GM12878 (cell line): ENCODE results near the gene NOSTRIN.

Source experiments
- BCL11A ChIP-seq: IDR thresholded peaks from 2 replicates; pipeline ENCODE4 v1.6.1; 2011; ENCODE audit warnings: low read depth, low read length
- CBFB ChIP-seq: IDR thresholded peaks from 2 replicates; pipeline ENCODE4 v1.6.1; 2016; ENCODE audit warnings: antibody characterized with exemption, low read depth
- CTCF ChIP-seq, 3 experiments: IDR thresholded peaks in 2 of 3; conservative IDR thresholded peaks in 1 of 3; 2 replicates each; pipeline ENCODE4 v1.5.1; 2011; ENCODE audit warnings: low read depth in 3 of 3, low read length in 3 of 3, mild to moderate bottlenecking in 3 of 3, control low read depth in 2 of 3, moderate library complexity in 2 of 3, inconsistent platforms in 1 of 3, mixed read lengths in 1 of 3; ENCODE audit not compliant: control insufficient read depth in 2 of 3, insufficient read depth in 1 of 3; ENCODE audit errors: extremely low read depth in 1 of 3
- ETV6 ChIP-seq, 2 experiments: fragments of 450-650 bp in 1 of 2; IDR thresholded peaks in 1 of 2; conservative IDR thresholded peaks in 1 of 2; 2 replicates each; pipeline ENCODE4 v1.6.1; 2014; ENCODE audit warnings: antibody characterized with exemption in 1 of 2, borderline replicate concordance in 1 of 2, low read depth in 1 of 2, mild to moderate bottlenecking in 1 of 2, moderate library complexity in 1 of 2
- EZH2 ChIP-seq: IDR thresholded peaks from 2 replicates; pipeline ENCODE4 v1.6.1; 2012; ENCODE audit warnings: low read depth, mild to moderate bottlenecking, control low read depth, inconsistent platforms, low read length, borderline replicate concordance; ENCODE audit not compliant: control insufficient read depth
- JUNB ChIP-seq: IDR thresholded peaks from 2 replicates; pipeline ENCODE4 v1.6.1; 2016; ENCODE audit warnings: antibody characterized with exemption, mild to moderate bottlenecking
- NFYB ChIP-seq: IDR thresholded peaks from 2 replicates; pipeline ENCODE4 v1.6.1; 2011; ENCODE audit warnings: low read depth, mild to moderate bottlenecking, low read length, improper control_type of control experiment, moderate library complexity; ENCODE audit not compliant: insufficient read depth
- POLR2A ChIP-seq: IDR thresholded peaks from 2 replicates; pipeline ENCODE4 v1.6.1; 2011; ENCODE audit warnings: low read depth, mild to moderate bottlenecking, low read length
- RAD21 ChIP-seq: IDR thresholded peaks from 2 replicates; pipeline ENCODE4 v1.6.1; 2011; ENCODE audit warnings: mild to moderate bottlenecking, low read depth, low read length, moderate library complexity; ENCODE audit not compliant: insufficient read depth
- ZNF24 ChIP-seq: fragments of 450-650 bp; IDR thresholded peaks from 2 replicates; pipeline ENCODE4 v1.6.1; 2017; ENCODE audit warnings: antibody characterized with exemption, mild to moderate bottlenecking
- ZNF274 ChIP-seq: IDR thresholded peaks from one replicate; pipeline ENCODE4 v1.8.0; 2011; ENCODE audit not compliant: insufficient read length, insufficient read depth
- TF ChIP-seq, protein P1 (sequence below): IDR thresholded peaks from 2 replicates; pipeline ENCODE4 v1.6.1; 2011; ENCODE audit warnings: mild to moderate bottlenecking, low read depth, low read length, moderate library complexity; ENCODE audit not compliant: insufficient replicate concordance

DNA sequence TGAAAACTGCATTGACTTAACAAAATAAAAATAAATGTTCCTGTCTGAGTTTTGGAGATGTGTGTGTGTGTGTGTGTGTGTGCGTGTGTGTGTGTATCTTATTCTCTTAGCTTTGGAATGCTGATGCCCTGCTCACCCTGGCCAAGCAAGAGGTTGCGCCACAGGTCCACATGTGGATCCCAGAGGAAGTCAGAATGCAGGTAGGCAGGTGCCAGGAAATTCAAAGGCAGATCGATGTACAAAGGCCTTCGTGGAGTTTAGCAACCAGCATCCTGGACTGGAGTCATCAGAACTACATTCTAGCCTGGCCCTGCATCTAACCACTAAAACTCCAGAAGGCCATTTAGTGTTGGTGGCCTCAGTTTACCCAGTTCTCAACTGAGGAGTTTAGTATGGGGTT lies 111.1 kb downstream of the NOSTRIN start:
- TF ChIP-seq ETV6 (conservative IDR thresholded peaks at IDR 0.05 in 1 of 2, IDR thresholded peaks at IDR 0.05 in 1 of 2; ENCODE audit: borderline replicate concordance in 1 of 2, low read depth in 1 of 2) (no peak), BCL11A (no peak), CTCF (IDR thresholded peaks at IDR 0.05 in 2 of 3, conservative IDR thresholded peaks at IDR 0.05 in 1 of 3; ENCODE audit: control insufficient read depth in 2 of 3, extremely low read depth in 1 of 3, insufficient read depth in 1 of 3, low read depth in 3 of 3, low read length in 3 of 3) (no peak), CBFB (no peak), EZH2 (no peak), ZNF274 (no peak), POLR2A (no peak), JUNB (no peak), NFYB (no peak), ZNF24 (no peak), RAD21 (no peak)
- TF ChIP-seq, protein P1, sequence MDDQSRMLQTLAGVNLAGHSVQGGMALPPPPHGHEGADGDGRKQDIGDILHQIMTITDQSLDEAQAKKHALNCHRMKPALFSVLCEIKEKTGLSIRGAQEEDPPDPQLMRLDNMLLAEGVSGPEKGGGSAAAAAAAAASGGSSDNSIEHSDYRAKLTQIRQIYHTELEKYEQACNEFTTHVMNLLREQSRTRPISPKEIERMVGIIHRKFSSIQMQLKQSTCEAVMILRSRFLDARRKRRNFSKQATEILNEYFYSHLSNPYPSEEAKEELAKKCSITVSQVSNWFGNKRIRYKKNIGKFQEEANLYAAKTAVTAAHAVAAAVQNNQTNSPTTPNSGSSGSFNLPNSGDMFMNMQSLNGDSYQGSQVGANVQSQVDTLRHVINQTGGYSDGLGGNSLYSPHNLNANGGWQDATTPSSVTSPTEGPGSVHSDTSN: no peak
